HG02763 (cell line): ENCODE results near the gene NFKB1.
"Not testable (repeated sequence)": the region's sequence is repeated elsewhere in the genome, so short reads cannot be mapped to it uniquely, and the experiment has no call there.

Experiments
- ATAC-seq: cut with Tn5 transposase; IDR thresholded peaks from one replicate; pipeline ENCODE4 v1.9.1; 2021; ENCODE audit warnings: mild to moderate bottlenecking, moderate library complexity; ENCODE audit not compliant: unreplicated experiment

NFKB1 gene

GRCh38 chr4:102593147-102593546 lies 92.0 kb downstream of the NFKB1 start:
- ATAC-seq, result no peak

DNA sequence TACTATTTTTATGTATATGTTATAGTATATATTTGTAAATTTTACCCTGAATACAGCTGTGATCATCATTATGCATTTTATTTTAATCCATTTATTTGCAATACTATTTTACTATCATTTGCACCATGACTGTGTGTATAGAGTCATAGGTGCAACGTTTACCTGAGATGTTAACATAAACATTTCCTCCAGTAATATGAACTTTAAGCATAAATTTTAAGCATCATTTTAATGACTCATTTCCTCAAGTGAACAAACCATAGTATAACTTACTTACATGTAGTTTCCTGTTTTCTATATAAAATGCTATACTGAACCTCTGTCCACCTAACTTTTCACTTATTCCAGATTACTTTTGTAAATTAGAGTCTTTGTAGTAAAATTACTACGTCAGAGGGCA lies 92.8 kb downstream of the NFKB1 start:
- ATAC-seq, result no peak

- no peak for ATAC-seq
Observed at GRCh38 chr4:102596532-102596931, 95.4 kb downstream of the NFKB1 start.

DNA sequence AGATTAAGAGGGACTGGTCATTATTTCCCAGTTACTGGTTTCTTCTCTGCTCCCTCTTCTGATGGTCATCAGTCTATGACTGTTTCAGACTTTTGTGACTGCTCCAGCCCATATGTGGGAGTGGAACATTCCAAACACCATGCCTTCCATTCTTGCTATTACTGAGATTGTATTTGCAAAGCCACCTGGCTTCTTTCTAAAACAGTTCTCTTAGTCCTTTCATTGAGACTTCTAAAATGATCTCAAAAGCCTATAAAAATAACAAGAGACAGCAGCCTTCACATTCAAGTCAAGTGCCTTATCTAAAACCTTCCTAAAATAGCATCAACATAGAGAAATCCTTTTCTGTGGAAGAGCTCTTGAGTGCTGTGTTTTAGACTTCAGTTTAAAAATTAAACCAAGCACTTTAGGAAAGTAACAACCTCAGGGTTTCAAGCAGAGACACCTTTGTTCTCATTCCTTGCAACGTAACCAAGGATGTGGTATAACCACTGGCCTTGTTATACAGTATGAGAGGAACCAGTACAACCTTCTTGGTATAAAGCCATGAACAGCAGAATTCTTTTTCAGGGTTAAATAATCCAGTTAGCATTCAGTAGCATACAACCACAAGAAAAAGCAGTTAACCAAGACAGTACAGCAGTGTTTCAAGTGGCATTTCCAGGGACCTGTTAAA lies 97.1 kb downstream of the NFKB1 start:
- ATAC-seq, result peak; percentile 59

DNA sequence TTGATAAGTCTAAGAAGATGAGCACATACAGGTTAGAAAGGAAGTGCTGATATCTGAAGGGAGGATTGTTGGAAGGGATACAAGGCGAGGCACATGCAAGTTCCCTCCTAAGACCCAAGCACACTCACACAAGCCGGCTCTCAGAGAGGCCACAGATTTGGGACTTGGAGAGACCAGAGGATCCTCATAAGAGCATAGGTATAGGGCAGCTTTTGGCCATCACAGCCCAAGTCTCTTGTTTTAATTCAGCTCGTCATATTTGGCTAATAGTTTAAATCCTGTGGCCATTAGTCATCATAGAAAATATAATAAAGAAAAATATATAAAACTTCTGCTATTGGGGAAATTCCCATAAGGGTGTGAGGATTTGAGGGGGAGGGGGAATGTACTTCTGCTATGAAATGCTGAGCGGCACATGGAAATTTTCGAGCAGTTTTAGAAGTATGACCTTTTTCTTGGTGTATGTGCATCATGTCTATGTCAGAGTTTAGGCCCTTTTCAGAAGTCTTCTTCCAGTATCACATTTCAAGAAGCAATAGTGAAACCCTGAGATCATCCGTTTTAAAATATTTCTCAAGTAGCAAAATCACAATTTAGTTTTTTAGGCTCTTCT lies 97.7 kb downstream of the NFKB1 start:
- no peak for ATAC-seq

DNA sequence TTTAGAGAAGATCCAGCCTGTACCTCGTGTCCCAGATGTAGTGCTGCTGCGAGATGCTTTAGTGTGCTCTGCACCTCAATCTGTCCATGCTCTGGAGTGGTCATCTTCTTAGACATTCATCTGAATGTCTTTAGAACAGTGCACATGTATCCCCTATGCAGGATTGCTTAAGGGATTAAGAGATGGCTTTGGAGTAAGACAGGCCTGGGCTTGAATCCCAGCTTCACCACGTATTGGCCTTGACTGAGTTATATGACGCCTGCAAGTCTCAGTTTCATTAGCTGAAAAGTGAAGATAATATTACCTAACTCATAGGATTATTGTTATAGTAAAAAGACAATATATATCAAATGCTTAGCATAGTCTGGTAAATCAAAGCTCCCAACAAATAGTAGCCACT lies 98.3 kb downstream of the NFKB1 start:
- no peak for ATAC-seq

- ATAC-seq, result no peak
Observed at GRCh38 chr4:102599886-102600285, 98.7 kb downstream of the NFKB1 start.

DNA sequence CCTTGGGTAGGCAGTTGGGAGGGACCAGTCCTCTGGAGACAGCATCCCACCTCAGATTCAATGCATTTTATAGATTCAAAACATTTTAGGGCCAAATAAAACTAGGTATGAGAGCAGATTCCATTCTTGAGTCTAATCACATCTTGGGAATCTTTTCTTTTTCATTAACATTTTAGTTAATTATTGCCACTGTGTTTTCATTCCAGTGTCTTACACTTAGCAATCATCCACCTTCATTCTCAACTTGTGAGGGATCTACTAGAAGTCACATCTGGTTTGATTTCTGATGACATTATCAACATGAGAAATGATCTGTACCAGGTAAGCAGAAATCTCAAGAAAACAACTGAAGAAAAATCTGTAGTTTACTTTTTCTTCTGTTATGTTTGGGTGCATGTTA lies 99.5 kb downstream of the NFKB1 start:
- ATAC-seq, result no peak

- no peak for ATAC-seq
Observed at GRCh38 chr4:102601586-102602227, 100.5 kb downstream of the NFKB1 start.

DNA sequence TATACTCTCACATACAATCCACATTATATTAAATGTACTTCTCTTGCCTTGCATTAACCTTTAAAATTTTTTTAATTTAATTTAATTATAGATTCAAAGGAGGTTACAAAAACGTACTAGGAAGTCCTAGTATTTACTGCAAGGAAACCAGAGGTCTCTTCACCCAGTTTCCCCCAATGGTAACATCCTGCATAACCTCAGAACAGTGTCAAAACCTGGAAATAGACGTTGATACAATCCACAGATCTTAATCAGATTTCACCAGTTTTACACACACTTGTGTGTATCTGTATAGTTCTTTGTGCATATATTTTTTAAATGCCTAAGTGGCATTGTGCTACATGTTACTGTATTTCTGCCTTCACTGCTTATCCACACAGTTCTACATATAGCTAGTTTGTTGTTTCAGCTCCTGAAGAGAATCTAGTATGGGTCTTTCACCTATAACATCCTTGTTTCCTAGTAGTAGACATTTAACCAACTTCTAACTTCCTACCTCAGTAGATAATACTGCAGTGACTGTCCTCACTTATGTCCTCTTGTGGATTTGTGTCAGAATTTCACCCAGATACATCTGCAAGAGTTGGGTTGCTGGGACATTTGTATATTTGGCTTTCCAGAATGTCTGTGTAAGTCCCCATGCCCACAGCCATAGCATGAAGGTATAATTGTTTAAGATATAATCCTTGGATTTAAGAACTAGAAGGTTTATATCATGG lies 103.2 kb downstream of the NFKB1 start:
- no peak for ATAC-seq

- no peak for ATAC-seq
Observed at GRCh38 chr4:102606261-102606660, 105.1 kb downstream of the NFKB1 start.

DNA sequence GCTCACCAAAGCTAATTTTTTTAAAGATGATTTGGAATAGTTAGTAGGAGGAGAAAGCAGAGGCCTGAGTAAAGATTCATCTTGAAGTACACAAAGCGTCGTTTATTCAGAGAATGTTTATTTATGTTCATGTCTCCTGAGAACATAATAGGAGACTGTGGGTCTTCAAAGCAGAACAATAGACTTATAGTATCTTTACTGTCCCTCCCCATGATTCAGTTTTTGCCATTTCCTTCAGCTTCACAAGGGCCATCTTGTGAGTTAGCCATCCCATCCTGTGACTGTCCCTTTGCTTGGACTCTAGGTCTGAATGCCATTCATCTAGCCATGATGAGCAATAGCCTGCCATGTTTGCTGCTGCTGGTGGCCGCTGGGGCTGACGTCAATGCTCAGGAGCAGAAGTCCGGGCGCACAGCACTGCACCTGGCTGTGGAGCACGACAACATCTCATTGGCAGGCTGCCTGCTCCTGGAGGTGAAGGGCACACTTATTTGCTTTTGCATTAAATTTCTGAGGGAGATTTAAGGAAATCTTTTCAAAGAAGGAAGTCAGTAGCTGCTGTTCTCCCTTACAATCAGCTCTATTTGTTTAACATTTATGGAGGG lies 105.8 kb downstream of the NFKB1 start:
- no peak for ATAC-seq

GRCh38 chr4:102608190-102608589 lies 107.0 kb downstream of the NFKB1 start:
- no peak for ATAC-seq

- ATAC-seq, result no peak
Observed at GRCh38 chr4:102610007-102610406, 108.8 kb downstream of the NFKB1 start.

- ATAC-seq, result no peak
Observed at GRCh38 chr4:102610476-102610875, 109.3 kb downstream of the NFKB1 start.

- ATAC-seq, result no peak
Observed at GRCh38 chr4:102612210-102612609, 111.1 kb downstream of the NFKB1 start.

DNA sequence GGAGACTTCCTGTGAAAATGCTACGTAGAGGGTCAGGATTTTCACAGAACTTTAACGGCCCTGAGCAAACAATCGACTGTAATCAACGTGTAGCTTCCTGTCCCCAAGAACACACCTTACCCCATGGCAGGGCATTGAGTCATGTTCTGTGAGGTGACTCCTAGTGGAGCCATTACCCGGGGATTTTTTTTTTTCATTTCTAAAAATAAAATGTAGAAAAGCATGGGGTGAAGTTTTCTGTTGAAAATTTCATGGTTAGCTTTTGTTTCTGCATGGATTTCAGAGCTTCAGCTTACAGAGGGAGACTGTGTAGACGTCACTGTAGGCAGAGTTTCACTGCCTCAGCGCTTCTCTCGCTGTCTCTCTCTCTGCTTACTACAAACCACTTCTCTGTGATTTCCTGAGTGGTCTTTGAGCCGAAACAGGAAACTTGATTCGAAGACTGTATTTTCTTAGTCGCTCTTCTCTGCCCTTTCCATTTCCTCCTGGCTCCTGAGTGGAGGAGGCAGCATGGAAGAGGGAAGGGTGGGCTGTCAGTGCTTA lies 111.7 kb downstream of the NFKB1 start:
- no peak for ATAC-seq

DNA sequence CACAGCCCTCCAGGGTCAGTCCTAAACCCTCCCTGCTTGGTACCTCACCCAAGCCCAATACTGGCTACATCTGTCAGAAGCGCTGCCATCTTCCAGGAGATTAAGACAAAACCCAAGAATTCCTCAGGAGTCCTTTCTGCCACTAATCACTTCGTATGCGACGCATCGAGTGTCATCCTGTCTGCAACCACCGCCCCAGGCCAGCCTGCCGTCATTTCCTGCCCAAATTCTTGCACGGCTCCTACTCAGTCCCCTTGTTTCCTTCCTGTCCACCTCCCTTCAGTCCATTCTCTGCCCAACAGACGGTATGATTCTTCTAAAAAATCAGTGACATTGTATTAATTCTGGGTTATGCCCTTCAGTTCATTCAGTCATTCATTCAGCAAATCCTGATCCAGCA lies 113.6 kb downstream of the NFKB1 start:
- no peak for ATAC-seq

- no peak for ATAC-seq
Observed at GRCh38 chr4:102616636-102617035, 115.5 kb downstream of the NFKB1 start.

GRCh38 chr4:102619021-102619420 lies 117.9 kb downstream of the NFKB1 start:
- not testable (repeated sequence) for ATAC-seq
